AG04450 (cell line): ENCODE data around the gene APOC3. TPM values are rescaled to one million over a fixed set of nuclear protein-coding genes. Genes with fewer than 3 reads are reported as not detected.

ENCODE experiments used
- CTCF ChIA-PET: fragments of 300-600, 350-600 bp; formaldehyde crosslinking; extraction: SDS; loops from one replicate; lab custom pipeline; 2022; ENCODE audit warnings: antibody characterized with exemption, inconsistent platforms; lab: Charles Lee
- POLR2A ChIA-PET: fragments of 350-600 bp; formaldehyde crosslinking; extraction: SDS; loops from one replicate; lab custom pipeline; 2021; ENCODE audit warnings: antibody characterized with exemption, inconsistent platforms; lab: Yijun Ruan, JAX
- DNase-seq: peaks from one replicate; pipeline ENCODE4 v3.0.0-alpha.2; 2011; ENCODE audit warnings: low read depth, low spot score
- H3K27ac ChIP-seq: one replicate; pipeline ENCODE4 v1.5.1; 2012; ENCODE audit warnings: low read depth, low read length, control low read depth
- H3K27me3 ChIP-seq: one replicate; pipeline ENCODE4 v1.6.0; 2012; ENCODE audit warnings: low read length; ENCODE audit not compliant: control insufficient read depth, insufficient read depth
- H3K4me3 ChIP-seq: 2 replicates; pipeline ENCODE4 v1.5.1; 2011; ENCODE audit warnings: mild to moderate bottlenecking, low read depth, low read length, control low read depth
- H3K9me3 ChIP-seq: 2 replicates; pipeline ENCODE4 v1.5.1; 2012; ENCODE audit warnings: low read length; ENCODE audit not compliant: control insufficient read depth, insufficient read depth
- polyA plus RNA-seq: library from polyadenylated mRNA; depleted of rRNA; stranded (reverse); fragments of >200 nt; gene quantifications from 2 replicates; pipeline ENCODE4 v1.2.3, GENCODE V29; 2011
- TF ChIP-seq, protein P1 (sequence below): IDR thresholded peaks from 2 replicates; pipeline ENCODE4 v1.5.1; 2011; ENCODE audit warnings: low read depth, low read length, control low read depth, inconsistent platforms

APOC3 gene
- polyA plus RNA-seq, 1 experiment: not detected

DNA sequence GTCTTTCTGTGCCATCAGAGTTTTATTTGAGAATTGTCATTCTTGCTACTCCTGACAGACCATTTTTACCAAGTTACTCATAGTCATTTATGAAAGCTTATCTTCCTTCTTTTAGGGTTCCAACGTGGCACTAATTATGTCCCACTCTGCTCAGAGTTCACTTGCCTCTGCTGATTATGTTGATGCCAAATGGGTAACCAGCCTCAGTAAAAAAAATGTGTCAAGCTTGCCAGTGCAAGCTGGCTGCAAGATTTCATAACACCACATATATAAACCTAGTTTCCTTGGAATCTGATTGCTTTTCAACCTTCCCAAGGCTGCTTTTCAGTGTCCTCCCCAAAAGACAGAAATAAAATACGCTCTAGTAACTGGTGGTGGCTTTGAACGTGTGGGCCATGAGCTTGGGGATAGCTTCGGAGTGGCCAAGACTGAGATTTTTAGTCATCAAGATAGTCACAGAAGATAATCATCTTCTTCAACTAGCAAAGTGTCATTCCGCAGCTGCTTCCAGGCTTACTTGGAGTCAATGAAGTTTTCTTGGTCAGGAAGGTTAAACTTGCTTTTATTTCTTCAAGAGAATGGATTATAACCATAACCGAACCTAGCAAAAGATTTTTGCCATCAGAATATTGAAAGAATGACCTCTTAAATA lies 37.2 kb downstream of the APOC3 start:
- ChIA-PET POLR2A (no interaction called here), CTCF (interaction anchor here (0.6 to 1.9 kb wide), 3 partner anchors 12 to 232 kb away, joined by 3 to 4 read pairs (median 3); no protein-coding TSS in a partner anchor)
- H3K4me3 ChIP-seq: no peak overlapping the region
- H3K27ac ChIP-seq: no peak overlapping the region
- TF ChIP-seq, protein P1, sequence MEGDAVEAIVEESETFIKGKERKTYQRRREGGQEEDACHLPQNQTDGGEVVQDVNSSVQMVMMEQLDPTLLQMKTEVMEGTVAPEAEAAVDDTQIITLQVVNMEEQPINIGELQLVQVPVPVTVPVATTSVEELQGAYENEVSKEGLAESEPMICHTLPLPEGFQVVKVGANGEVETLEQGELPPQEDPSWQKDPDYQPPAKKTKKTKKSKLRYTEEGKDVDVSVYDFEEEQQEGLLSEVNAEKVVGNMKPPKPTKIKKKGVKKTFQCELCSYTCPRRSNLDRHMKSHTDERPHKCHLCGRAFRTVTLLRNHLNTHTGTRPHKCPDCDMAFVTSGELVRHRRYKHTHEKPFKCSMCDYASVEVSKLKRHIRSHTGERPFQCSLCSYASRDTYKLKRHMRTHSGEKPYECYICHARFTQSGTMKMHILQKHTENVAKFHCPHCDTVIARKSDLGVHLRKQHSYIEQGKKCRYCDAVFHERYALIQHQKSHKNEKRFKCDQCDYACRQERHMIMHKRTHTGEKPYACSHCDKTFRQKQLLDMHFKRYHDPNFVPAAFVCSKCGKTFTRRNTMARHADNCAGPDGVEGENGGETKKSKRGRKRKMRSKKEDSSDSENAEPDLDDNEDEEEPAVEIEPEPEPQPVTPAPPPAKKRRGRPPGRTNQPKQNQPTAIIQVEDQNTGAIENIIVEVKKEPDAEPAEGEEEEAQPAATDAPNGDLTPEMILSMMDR: no peak
- H3K27me3 ChIP-seq: no peaks in the 10 kb centered on the region
- no peaks in the 10 kb centered on the region for H3K9me3 ChIP-seq
- DNase-seq: no peak

DNA sequence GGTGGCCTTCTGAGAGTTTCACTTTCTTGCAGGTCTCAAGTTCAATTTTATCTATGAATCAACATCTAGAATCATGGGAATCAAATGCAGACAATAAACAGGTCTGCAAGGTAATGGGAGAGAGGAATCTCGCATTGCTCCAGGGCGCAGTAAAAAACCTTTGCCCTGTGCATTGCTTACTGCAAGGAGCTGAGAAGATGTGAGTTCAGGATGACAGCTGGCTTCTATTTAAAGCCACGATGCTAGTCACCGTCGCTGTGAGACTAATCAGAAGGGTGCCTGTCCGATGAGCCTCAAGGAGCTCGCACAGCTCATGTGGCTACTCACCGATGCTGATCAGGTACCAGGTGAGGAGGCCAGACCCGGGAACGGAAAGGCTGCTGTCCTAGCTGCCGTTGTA lies 37.9 kb downstream of the APOC3 start:
- Histone ChIP-seq H3K27ac (no peak overlapping the region), H3K9me3 (no peaks in the 10 kb centered on the region), H3K4me3 (no peak overlapping the region), H3K27me3 (no peaks in the 10 kb centered on the region)
- ChIA-PET POLR2A (no interaction called here), CTCF (interaction anchor here (0.6 to 1.9 kb wide), 4 partner anchors 11 to 1483 kb away, joined by 3 to 4 read pairs (median 3); no protein-coding TSS in a partner anchor)
- TF ChIP-seq, protein P1: no peak
- DNase-seq: no peak

DNA sequence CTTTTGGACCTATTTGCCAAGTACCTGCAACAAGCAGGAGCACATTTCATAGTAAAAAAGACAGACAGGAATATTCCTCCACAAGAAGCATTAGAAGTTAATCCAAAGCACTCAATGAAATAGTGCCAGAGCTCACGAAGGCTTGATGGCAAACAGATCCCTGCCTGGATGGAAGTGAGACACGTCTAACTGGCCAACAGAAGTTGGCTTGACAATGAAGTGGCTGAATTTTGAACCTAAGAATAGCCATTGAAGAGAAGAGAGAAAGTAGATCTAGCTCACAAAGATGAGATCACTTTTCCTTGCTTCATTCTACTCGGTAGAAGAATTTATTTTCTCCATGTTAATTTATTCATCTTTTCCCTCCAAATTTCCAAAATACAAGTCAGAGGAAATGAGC lies 38.4 kb downstream of the APOC3 start:
- Histone ChIP-seq H3K27me3 (no peaks in the 10 kb centered on the region), H3K27ac (no peak overlapping the region), H3K4me3 (no peak overlapping the region), H3K9me3 (no peaks in the 10 kb centered on the region)
- no peak for DNase-seq
- TF ChIP-seq, protein P1: no peak
- CTCF ChIA-PET: interaction anchor here (0.6 to 1.9 kb wide), 3 partner anchors 11 to 1483 kb away, joined by 3 to 4 read pairs (median 3); no protein-coding TSS in a partner anchor
- POLR2A ChIA-PET: no interaction called here

DNA sequence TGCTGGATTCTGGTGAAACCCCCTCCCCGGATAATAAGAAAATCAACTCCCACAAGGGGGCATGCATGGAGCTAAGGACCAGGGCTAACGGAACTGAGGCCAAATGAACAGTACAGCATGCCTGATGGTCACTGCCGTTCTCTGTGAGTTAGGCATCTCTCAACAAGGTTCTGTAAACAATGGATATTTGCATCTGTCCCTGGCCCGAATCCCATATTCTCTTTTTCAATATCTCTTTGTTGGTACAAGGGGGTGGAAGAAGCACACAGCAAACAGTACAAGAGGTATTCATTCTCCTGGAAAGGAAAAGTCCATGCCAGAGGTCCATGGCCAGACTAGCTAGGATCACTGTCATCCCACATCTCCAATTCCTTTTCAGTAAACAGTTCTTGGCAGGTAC lies 39.9 kb downstream of the APOC3 start:
- Histone ChIP-seq H3K4me3 (no peak overlapping the region), H3K27me3 (no peaks in the 10 kb centered on the region), H3K9me3 (no peaks in the 10 kb centered on the region), H3K27ac (no peak overlapping the region)
- ChIA-PET POLR2A (no interaction called here), CTCF (interaction anchor here (1.3 to 2.8 kb wide), 3 partner anchors 10 to 236 kb away, joined by 4 to 13 read pairs (median 6); partner anchors contain the start of gene APOA5)
- TF ChIP-seq, protein P1: no peak
- no peak for DNase-seq

DNA sequence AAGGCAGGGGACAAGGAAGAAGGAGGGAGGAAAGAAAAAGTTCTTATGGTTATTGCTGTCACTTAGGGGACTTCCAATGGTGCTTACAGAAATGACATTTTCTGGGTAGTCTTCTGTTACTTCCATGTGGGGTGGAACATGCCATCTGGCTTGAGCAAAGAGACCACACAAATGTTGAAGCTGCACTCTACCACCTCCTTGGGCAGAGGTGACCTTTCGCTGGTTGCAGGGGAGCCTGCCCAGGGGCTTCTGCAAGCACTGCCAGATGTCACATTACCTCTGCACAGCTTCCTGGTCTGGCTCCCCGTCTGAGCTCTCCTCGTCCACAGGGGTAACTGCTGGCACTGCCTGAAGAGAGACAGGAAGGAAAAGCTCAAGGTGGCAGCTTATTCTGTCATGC lies 40.3 kb downstream of the APOC3 start:
- Histone ChIP-seq H3K9me3 (no peaks in the 10 kb centered on the region), H3K4me3 (no peak overlapping the region), H3K27me3 (no peaks in the 10 kb centered on the region), H3K27ac (no peak overlapping the region)
- POLR2A ChIA-PET: no interaction called here
- CTCF ChIA-PET: interaction anchor here (1.3 to 2.8 kb wide), 3 partner anchors 10 to 236 kb away, joined by 4 to 13 read pairs (median 6); partner anchors contain the start of gene APOA5
- no peak for DNase-seq
- TF ChIP-seq, protein P1: no peak
